ENCODE data around the gene IRAK2. TPM values are rescaled to one million over a fixed set of nuclear protein-coding genes. Genes with fewer than 3 reads are reported as not detected.
A peak's percentile ranks its signal among the peaks of the same experiment; 100 is the strongest.
"Not testable (repeated sequence)": the region's sequence is repeated elsewhere in the genome, so short reads cannot be mapped to it uniquely, and the experiment has no call there.

Gene IRAK2
- total RNA-seq, 1 donor from 2014 or later = 2.0 TPM

GRCh38 chr3:10160925-10161324 lies 3.8 kb upstream of the IRAK2 start:
- no peak overlapping the region for H3K4me3 ChIP-seq
- no peak overlapping the region for H3K27ac ChIP-seq (replicated peaks)
- no peak for TF ChIP-seq CTCF (IDR thresholded peaks at IDR 0.05; ENCODE audit: borderline replicate concordance)
- H3K9me3 ChIP-seq (replicated peaks) = no peaks in the 10 kb centered on the region
- H3K4me1 ChIP-seq = peaks cover 13% of the 10 kb centered on the region
- H3K36me3 ChIP-seq = no peaks in the 10 kb centered on the region
- no peak for DNase-seq
- no peaks in the 10 kb centered on the region for H3K27me3 ChIP-seq (ENCODE audit: low read depth)
- intact Hi-C loops (cut with micrococcal nuclease) = no loop called here

DNA sequence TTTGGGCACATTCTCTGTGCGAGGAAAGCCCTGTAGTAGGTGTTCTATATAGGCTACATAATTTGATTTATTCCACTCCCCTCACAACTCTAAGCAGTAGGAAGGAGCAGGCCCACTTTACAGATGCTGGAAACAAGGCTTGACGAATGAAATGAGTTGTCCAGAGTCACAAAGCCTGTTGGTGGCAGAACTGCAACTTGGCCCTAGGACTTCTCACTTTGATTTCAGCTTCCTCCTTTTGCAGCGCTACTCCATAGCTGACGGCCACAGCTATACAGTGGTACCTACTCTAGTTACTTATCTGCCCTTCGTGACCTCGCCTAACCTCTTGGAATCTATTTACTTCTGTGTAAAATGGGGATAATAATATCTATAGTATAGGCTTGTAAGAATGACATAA lies 2.5 kb upstream of the IRAK2 start:
- Histone ChIP-seq H3K36me3 (no peaks in the 10 kb centered on the region), H3K4me1 (peaks cover 13% of the 10 kb centered on the region), H3K9me3 (replicated peaks) (no peaks in the 10 kb centered on the region), H3K4me3 (no peak overlapping the region), H3K27me3 (ENCODE audit: low read depth) (no peaks in the 10 kb centered on the region), H3K27ac (replicated peaks) (no peak overlapping the region)
- intact Hi-C loops (cut with micrococcal nuclease) = no loop called here
- TF ChIP-seq CTCF (IDR thresholded peaks at IDR 0.05; ENCODE audit: borderline replicate concordance) = no peak
- DNase-seq = no peak

GRCh38 chr3:10164201-10164545 lies 546 bp upstream of the IRAK2 start:
- intact Hi-C loops (cut with micrococcal nuclease); DNase-seq; H3K27me3 ChIP-seq (ENCODE audit: low read depth); H3K36me3 ChIP-seq; H3K27ac ChIP-seq (replicated peaks): not testable (repeated sequence)
- Histone ChIP-seq H3K4me3 (peak overlapping the region; percentile 95), H3K4me1 (peaks cover 13% of the 10 kb centered on the region), H3K9me3 (replicated peaks) (peaks cover 11% of the 10 kb centered on the region)

- no peak overlapping the region for H3K27ac ChIP-seq (replicated peaks)
- H3K4me1 ChIP-seq = peaks cover 13% of the 10 kb centered on the region
- peaks cover 16% of the 10 kb centered on the region for H3K9me3 ChIP-seq (replicated peaks)
- no peak overlapping the region for H3K4me3 ChIP-seq
- no peaks in the 10 kb centered on the region for H3K36me3 ChIP-seq
- intact Hi-C loops (cut with micrococcal nuclease) = no loop called here
- no peaks in the 10 kb centered on the region for H3K27me3 ChIP-seq (ENCODE audit: low read depth)
- no peak for DNase-seq
- no peak for TF ChIP-seq CTCF (IDR thresholded peaks at IDR 0.05; ENCODE audit: borderline replicate concordance)
These were observed 1.5 kb downstream of the IRAK2 start for GRCh38 chr3:10166213-10166604.

GRCh38 chr3:10169000-10169496 lies 4.3 kb downstream of the IRAK2 start:
- Histone ChIP-seq H3K4me1 (peaks cover 21% of the 10 kb centered on the region), H3K9me3 (replicated peaks) (peaks cover 16% of the 10 kb centered on the region), H3K4me3 (no peak overlapping the region), H3K27ac (replicated peaks) (no peak overlapping the region), H3K36me3 (no peaks in the 10 kb centered on the region), H3K27me3 (ENCODE audit: low read depth) (no peaks in the 10 kb centered on the region)
- DNase-seq = no peak
- TF ChIP-seq CTCF (IDR thresholded peaks at IDR 0.05; ENCODE audit: borderline replicate concordance) = no peak
- intact Hi-C loops (cut with micrococcal nuclease) = no loop called here

GRCh38 chr3:10170915-10171478 lies 6.3 kb downstream of the IRAK2 start:
- no peak for TF ChIP-seq CTCF (IDR thresholded peaks at IDR 0.05; ENCODE audit: borderline replicate concordance)
- Histone ChIP-seq H3K9me3 (replicated peaks) (peaks cover 16% of the 10 kb centered on the region), H3K27ac (replicated peaks) (no peak overlapping the region), H3K4me1 (peaks cover 8% of the 10 kb centered on the region), H3K4me3 (no peak overlapping the region), H3K36me3 (no peaks in the 10 kb centered on the region), H3K27me3 (ENCODE audit: low read depth) (no peaks in the 10 kb centered on the region)
- DNase-seq = no peak
- intact Hi-C loops (cut with micrococcal nuclease) = no loop called here

Data from left ventricle myocardium inferior (tissue), 1 donor.